OCI-LY7 (cell line): ENCODE data around the gene PAQR5. TPM values are rescaled to one million over a fixed set of nuclear protein-coding genes. Genes with fewer than 3 reads are reported as not detected.

Source experiments
- Bru-seq: library from RNA; stranded (reverse); fragments of 400-500 nt; gene quantifications from one replicate; lab custom pipeline; 2021; lab: Mats Ljungman, UMichigan
- BruChase-seq, 2 experiments: library from RNA; stranded (reverse); fragments of 400-500 nt; gene quantifications; one replicate each; lab custom pipeline; 2021; lab: Mats Ljungman, UMichigan
- BruUV-seq: library from RNA; stranded (reverse); fragments of 400-500 nt; replicated peaks from 2 replicates; lab custom pipeline; 2021; lab: Mats Ljungman, UMichigan
- CTCF ChIA-PET: fragments of 300-600 bp; sonication (Branson Sonifier 250); formaldehyde crosslinking; loops from one replicate; lab custom pipeline; 2022; ENCODE audit warnings: antibody characterized with exemption; ENCODE audit not compliant: unreplicated experiment; lab: Charles Lee
- POLR2A ChIA-PET: fragments of 300-600 bp; sonication (Branson Sonifier 250); formaldehyde crosslinking; loops from one replicate; lab custom pipeline; 2022; ENCODE audit warnings: antibody characterized with exemption; lab: Charles Lee
- DNase-seq: peaks from one replicate; pipeline ENCODE4 v3.0.0-alpha.2; 2015; ENCODE audit warnings: low spot score
- H2AFZ ChIP-seq: fragments of 200-600 bp; sonication (generic), shearing (Covaris generic); 2 replicates; pipeline ENCODE4 v1.6.1; 2014; ENCODE audit warnings: mild to moderate bottlenecking, antibody characterized with exemption, low read length, moderate library complexity
- H3K27ac ChIP-seq: fragments of 200-600 bp; sonication (generic); 2 replicates; pipeline ENCODE4 v1.5.1; 2014; ENCODE audit warnings: mixed run types, low read depth, mild to moderate bottlenecking, moderate library complexity, low read length, inconsistent platforms; ENCODE audit not compliant: poor library complexity, severe bottlenecking
- H3K36me3 ChIP-seq: fragments of 200-600 bp; sonication (generic); 2 replicates; pipeline ENCODE4 v1.6.1; 2014; ENCODE audit warnings: mild to moderate bottlenecking, antibody characterized with exemption, low read length, moderate library complexity, mixed read lengths; ENCODE audit not compliant: insufficient read depth
- H3K4me1 ChIP-seq: fragments of 200-600 bp; sonication (generic); 2 replicates; pipeline ENCODE4 v1.5.1; 2014; ENCODE audit warnings: mild to moderate bottlenecking, low read length; ENCODE audit not compliant: insufficient read depth, poor library complexity, severe bottlenecking
- H3K4me2 ChIP-seq: fragments of 200-600 bp; sonication (generic); 2 replicates; pipeline ENCODE4 v1.6.1; 2014; ENCODE audit warnings: mild to moderate bottlenecking, low read length
- H3K4me3 ChIP-seq: fragments of 200-600 bp; sonication (generic); 2 replicates; pipeline ENCODE4 v1.5.1; 2014; ENCODE audit warnings: mild to moderate bottlenecking, low read depth, low read length; ENCODE audit not compliant: poor library complexity, severe bottlenecking
- H3K79me2 ChIP-seq: fragments of 200-600 bp; sonication (generic); 2 replicates; pipeline ENCODE4 v1.6.1; 2016; ENCODE audit warnings: low read depth, mild to moderate bottlenecking, low read length, moderate library complexity, mixed read lengths; ENCODE audit not compliant: insufficient read depth
- H3K9me2 ChIP-seq: fragments of 200-600 bp; sonication (generic); 2 replicates; pipeline ENCODE4 v1.6.1; 2016; ENCODE audit warnings: mild to moderate bottlenecking, low read length, mixed read lengths; ENCODE audit not compliant: insufficient read depth
- H3K9me3 ChIP-seq: fragments of 200-600 bp; sonication (generic); 2 replicates; pipeline ENCODE4 v1.6.1; 2014; ENCODE audit warnings: mild to moderate bottlenecking, mixed run types, low read length, mixed read lengths
- H4K20me1 ChIP-seq: fragments of 200-600 bp; sonication (generic); 2 replicates; pipeline ENCODE4 v1.6.1; 2014; ENCODE audit warnings: mild to moderate bottlenecking, antibody characterized with exemption, low read length, moderate library complexity, mixed read lengths; ENCODE audit not compliant: insufficient read depth
- CTCF ChIP-seq: fragments of 200-600 bp; sonication (generic); conservative IDR thresholded peaks from 2 replicates; pipeline ENCODE4 v1.5.1; 2014; ENCODE audit warnings: mild to moderate bottlenecking, antibody characterized with exemption, low read length, moderate library complexity, mixed read lengths
- EZH2phosphoT487 ChIP-seq: fragments of 200-600 bp; sonication (generic); IDR thresholded peaks from 2 replicates; pipeline ENCODE4 v1.6.1; 2018; ENCODE audit warnings: low read depth, borderline replicate concordance, mild to moderate bottlenecking, mixed run types, antibody characterized with exemption, low read length, moderate library complexity, mixed read lengths
- intact Hi-C: fragments of 100-400 bp; cut with micrococcal nuclease; formaldehyde crosslinking; loops from one replicate; pipeline ENCODE4 v1.10.0; 2022; ENCODE audit not compliant: unreplicated experiment
- long read RNA-seq: library from polyadenylated mRNA; stranded (forward); transcript quantifications from one replicate; pipeline ENCODE4 v2.0.0, GENCODE V29; 2022
- total RNA-seq, 2 experiments: library from RNA; depleted of rRNA in 1 of 2; stranded (reverse); fragments of >200 nt in 1 of 2; shearing (Covaris generic) in 1 of 2; gene quantifications; 2 replicates each; pipeline ENCODE4 v1.2.3, GENCODE V29; 2014 to 2022

PAQR5 gene, protein sequence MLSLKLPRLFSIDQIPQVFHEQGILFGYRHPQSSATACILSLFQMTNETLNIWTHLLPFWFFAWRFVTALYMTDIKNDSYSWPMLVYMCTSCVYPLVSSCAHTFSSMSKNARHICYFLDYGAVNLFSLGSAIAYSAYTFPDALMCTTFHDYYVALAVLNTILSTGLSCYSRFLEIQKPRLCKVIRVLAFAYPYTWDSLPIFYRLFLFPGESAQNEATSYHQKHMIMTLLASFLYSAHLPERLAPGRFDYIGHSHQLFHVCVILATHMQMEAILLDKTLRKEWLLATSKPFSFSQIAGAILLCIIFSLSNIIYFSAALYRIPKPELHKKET
- total RNA-seq (2014; rRNA removed; shearing (Covaris generic)) (not detected in 2 replicates), total RNA-seq (2022) (not detected in 2 replicates), Bru-seq, nascent RNA (not detected), BruChase-seq, experiment 1, labeled RNA remaining after a 6-hour chase (not detected), BruChase-seq, experiment 2, labeled RNA remaining after a 2-hour chase (percentile 7 among the genes with signal in this experiment)
- long read RNA-seq, result 0 reads

- DNase-seq, result no peak
- Histone ChIP-seq H3K4me3 (no peak within 1 kb of the TSS), H2AFZ (no peak within 1 kb of the TSS), H3K36me3 (no peaks in the 10 kb centered on the region), H3K9me3 (no peaks in the 10 kb centered on the region), H3K27ac (no peak within 1 kb of the TSS), H4K20me1 (no peaks in the 10 kb centered on the region), H3K79me2 (no peaks in the 10 kb centered on the region), H3K4me2 (no peak within 1 kb of the TSS), H3K4me1 (no peaks in the 10 kb centered on the region), H3K9me2 (no peaks in the 10 kb centered on the region)
- TF ChIP-seq EZH2phosphoT487, result no peak
- TF ChIP-seq CTCF, result no peak
- BruUV-seq, result no TSS peak
- intact Hi-C loops, result no loop called here
- POLR2A ChIA-PET, result interaction anchor here (0.5 kb wide), 1 partner anchor 1354 kb away, joined by 3 read pairs; no protein-coding TSS in a partner anchor
- CTCF ChIA-PET, result no interaction called here
Observed at GRCh38 chr15:69298697-69299441, at the start of gene PAQR5. TSS of gene PAQR5 (plus strand) at chr15:69298912. CDS start at chr15:69360081, 61,169 bp downstream.

- TF ChIP-seq EZH2phosphoT487, result no peak
- TF ChIP-seq CTCF, result no peak
- no TSS peak for BruUV-seq
- H3K9me2 ChIP-seq, result no peaks in the 10 kb centered on the region
- no peaks in the 10 kb centered on the region for H3K79me2 ChIP-seq
- ChIA-PET POLR2A (no interaction called here), CTCF (no interaction called here)
- H2AFZ ChIP-seq, result no peak overlapping the region
- H3K27ac ChIP-seq, result no peak overlapping the region
- intact Hi-C loops, result no loop called here
- H3K4me3 ChIP-seq, result no peak overlapping the region
- H3K36me3 ChIP-seq, result no peaks in the 10 kb centered on the region
- H4K20me1 ChIP-seq, result no peaks in the 10 kb centered on the region; the same call in 1 of the 2 replicates
- no peak for DNase-seq
- no peaks in the 10 kb centered on the region for H3K4me1 ChIP-seq
- H3K4me2 ChIP-seq, result no peak overlapping the region
- H3K9me3 ChIP-seq, result no peaks in the 10 kb centered on the region
Observed at GRCh38 chr15:69253156-69253555, 45.6 kb upstream of the PAQR5 start.
